Fibroblast of gingiva (primary cell): ENCODE measurements around the gene PEX12.
A peak's percentile ranks its signal among the peaks of the same experiment; 100 is the strongest.
"Not testable (repeated sequence)": the region's sequence is repeated elsewhere in the genome, so short reads cannot be mapped to it uniquely, and the experiment has no call there.

Source experiments
- DNase-seq: peaks from one replicate; pipeline ENCODE4 v3.0.0-alpha.2; 2011; ENCODE audit warnings: low read depth

PEX12 gene

DNA sequence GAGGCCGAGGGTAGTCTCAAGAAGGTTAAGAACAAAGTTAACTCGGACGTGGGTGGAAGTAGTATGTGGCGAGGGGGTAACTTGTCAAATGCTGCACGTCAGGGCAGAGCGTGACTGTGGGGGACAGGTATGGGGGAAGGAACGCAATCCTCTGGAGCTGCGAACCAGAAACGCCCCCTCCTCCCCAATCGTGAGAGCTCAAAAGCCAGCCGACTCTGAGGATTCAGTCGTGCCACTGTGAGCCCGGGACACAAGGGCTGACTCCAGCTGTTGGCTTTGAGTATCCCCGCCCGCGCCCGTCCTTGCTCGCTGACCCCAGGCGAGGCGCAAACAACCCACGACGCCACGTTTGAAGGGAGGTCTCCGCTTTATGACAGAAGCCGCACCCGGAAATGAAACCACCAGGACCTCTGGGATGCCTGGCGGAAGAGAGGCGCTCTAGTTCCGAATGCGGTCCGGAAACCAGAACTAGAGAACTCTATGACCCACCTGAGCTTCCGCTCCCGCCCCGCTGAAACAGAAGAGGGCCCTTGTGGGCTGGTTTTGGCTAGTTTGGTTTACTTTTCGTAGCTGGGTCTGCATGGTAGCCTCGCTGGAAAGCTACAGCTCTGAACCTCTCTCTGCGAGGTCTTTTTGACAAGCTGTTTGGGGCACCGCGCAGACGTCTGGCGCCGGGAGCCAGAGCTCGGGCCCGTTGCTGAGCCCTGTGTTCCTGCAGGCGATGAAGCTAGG lies at the start of gene PEX12:
TSS of gene PEX12 (minus strand) at position 375 of the 732 bp plus-strand sequence. CDS start 550 bp downstream, outside the sequence.
- DNase-seq: peak; percentile 87

DNA sequence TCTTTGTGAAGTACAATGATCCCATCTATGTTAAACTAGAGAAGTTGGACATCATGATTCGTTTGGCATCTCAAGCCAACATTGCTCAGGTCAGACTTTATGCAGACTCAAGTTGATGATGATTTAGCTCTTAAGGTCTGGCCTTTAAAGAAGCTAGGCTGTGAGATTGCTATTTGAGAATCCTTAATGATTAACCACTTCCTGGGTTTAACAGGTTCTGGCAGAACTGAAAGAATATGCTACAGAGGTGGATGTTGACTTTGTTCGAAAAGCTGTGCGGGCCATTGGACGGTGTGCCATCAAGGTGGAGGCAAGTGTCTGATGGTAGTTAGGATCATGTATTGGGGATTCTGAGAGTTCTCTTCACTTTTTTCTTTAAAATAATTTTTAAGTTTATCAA lies 49.0 kb upstream of the PEX12 start:
- no peak for DNase-seq

DNA sequence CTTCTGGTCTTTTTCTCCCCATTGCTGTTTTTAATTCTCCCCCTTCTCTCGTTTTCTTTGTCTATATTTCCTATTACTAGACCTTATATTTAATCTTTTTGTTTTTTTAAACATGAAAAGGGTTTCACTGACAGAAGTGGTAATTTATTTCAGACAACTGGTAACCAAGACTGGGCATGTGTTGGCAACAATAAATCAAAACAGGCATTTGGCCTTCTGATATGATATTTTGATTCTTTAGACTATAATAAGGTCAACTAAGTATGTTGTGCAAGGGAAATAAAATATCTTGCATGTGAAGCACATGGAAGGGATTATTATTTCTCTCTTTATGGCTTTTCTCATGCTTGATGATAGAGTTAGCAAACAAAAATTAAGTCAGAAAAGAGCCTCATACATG lies 43.4 kb upstream of the PEX12 start:
- no peak for DNase-seq

DNA sequence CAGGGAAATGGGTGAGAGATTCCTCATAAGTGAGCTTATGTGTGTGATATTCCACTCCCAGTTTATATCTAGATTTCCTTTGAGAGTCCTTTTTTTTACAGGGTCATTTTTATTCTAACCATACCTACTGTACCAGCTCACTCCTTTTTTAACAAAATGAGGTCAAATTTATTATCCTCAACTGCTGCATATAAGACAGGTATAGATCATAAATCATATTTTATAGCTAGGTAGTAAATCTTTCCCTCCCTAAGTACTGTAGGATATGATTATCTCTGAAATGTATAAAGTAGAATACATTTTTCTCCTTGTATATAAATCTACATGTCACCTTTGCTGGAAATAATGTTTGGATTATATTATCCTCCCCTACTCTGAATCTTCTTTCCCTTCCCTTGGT lies 40.3 kb upstream of the PEX12 start:
- no peak for DNase-seq

DNA sequence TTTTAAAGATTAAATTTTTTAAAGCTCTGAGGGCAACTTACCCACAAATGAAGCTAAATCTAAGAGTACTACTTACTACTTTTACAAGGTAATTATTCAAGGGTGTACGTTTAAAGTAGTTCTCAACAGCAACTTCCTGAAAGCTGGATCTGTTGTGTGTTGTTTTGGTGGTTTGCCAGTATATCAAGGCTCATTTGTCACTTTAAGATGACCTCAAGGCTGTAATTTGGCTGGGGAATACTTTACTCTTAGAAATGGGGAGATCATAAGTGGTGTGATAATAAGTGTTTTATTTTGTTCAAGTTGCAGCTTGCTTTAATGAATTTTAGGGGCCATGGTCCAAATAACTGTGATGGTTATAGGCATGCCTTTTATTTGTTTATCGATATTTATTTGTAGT lies 39.1 kb upstream of the PEX12 start:
- DNase-seq: no peak

DNA sequence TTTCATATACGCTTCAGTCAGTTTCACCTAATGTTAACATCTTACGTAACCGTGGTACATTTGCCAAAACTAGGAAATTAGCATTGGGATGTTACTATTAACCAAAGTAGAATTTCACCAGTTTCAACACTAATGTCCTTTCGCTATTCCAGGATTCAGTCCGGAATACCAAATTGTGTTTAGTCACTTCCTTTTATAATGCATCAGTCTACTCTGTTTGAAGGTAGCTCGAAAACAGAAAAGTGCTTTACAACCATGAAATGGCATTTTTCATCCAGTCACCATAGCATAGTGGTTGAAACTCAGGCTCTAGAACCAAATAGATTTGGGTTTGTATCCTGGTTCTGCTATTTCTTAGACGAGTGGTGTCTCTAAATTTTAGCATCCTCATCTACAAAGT lies 38.2 kb upstream of the PEX12 start:
- DNase-seq: no peak

DNA sequence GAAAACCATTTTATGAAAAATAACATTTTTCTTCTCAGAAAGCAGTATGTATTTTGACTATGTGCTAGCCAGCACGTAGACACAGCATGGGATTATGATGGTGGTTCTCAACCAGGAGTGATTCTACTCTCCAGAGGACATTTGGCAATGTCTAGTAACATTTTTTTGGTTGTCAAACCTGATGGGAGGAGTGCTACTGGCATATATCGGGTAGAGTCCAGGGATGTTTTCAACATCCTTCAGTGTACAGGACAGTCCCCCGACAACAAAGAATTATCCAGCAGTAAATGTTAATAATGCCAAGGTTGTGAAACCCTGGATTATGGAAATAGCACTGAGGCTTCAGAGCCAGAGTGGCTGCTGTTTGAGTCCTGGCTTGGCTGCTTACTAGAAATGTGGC lies 36.4 kb upstream of the PEX12 start:
- DNase-seq: peak; percentile 9

DNA sequence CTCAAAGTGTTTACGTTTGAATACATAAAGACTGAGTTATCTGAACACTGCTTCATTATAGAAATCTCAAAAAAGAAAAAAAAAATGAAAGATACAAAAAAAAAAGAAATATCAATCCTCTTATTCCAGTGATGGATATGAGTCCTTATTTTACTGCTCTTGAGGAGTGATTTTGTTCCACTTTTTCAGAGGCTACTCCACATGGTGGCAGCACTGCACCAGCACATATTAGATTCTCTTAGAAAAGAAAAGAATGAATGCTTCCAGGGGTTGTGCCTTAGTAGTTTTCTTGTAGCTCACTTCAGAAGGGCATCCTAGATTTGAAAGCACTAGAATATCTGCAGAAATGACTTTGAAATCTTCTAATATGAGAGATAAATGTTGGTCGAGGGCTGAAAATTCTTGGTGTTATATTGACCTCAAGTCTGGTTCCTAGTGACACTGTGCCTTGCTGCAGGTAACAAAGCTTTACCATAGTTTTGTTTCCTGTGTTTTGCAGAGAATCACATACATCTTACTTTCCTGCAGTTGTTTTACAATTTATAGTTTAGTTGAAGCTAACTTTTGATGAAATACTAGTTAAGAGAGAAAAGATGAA lies 34.7 kb upstream of the PEX12 start:
- peak; percentile 49 for DNase-seq

DNA sequence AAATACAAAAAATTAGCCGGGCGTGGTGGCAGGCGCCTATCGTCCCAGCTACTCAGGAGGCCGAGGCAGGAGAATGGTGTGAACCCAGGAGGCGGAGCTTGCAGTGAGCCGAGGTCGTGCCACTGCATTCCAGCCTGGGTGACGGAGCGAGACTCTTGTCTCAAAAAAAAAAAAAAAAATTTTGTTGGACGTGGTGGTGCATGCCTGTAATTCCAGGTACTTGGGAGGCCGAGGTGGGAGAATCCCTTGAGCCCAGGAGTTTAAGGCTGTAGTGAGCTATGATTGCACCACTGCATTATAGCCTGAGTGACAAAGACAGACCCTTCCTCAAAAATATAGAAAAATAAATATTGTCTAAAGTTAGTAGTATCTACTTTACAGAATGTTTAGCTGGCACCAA lies 32.4 kb upstream of the PEX12 start:
- DNase-seq: not testable (repeated sequence)

DNA sequence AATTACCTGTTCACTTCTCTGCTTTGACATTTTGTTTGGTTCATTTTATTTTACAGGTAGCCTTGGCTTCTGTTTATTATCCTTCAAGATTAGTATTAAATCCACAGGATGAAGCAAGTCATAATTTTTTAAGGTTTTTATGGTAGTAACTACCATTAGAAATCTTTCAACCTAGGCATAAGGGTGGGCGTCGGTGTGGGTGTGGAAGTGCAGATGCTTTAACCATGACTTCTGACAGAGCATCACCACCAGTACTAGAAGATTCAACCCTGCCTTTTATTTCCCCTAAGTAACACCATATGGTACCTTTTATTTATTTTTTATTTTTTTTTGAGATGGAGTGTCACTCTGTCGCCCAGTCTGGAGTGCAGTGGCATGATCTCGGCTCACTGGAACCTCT lies 31.5 kb upstream of the PEX12 start:
- no peak for DNase-seq

DNA sequence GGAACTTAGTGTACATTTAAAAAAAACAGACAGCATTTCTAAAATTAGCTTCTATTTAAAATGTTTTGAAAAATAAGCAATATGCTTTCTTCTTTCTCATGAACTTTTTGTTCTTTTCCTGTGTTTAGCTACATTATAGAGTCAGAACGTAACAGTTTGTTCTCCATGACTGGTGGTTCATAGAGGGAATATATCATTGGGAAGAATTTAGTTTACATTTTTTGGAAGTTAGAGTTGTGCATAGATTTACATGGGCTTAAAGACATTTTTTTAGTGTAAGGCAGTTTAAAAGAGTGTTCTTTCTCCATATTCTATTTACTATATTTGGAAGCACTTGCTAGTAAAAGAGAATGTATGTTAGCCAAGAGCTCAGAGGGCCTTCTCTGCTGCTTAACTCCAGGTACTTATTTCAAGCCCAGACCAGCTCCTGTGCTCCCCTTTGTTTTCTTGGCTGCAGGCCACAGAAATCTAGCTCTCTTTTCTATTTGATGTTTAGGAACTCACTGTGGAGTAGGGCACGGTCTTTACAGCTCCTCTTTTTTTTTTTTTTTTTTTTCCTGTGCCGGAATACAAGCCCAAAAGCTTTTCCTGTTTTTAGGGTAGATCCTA lies 29.0 kb upstream of the PEX12 start:
- no peak for DNase-seq

DNA sequence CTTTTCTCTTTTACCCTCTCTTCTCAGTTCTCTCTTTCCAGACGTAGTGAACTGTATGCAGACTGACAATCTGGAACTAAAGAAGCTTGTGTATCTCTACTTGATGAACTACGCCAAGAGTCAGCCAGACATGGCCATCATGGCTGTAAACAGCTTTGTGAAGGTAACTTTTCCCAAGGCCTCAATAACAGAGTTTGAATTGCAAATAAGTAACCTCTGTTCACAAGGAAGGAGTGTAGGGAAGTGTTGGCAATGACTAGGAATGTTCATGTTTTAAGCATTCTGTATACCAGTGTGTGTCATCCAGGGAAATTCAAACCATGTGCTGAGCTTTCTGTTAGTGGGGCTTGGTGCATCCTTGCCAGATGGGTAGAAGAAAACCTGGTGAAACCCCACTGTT lies 27.3 kb upstream of the PEX12 start:
- peak; percentile 67 for DNase-seq

DNA sequence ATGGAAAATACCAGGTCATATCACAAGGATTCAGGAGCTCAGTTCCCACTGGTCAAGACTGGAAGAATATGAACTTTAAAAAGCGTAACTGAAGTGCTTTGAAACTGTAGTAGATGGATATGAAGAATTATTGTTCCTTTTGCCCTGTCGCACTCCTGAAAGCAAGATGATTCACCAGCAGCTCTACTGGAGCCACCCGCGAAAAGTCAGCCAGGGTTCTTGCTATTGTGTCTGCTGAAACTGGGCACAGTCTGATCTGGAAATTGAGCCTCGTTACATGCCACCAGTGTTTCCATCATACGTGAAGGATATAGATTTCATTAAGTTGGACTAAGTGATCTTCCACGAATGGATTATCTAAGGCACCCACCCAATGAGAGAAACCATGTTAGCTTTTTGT lies 25.3 kb upstream of the PEX12 start:
- no peak for DNase-seq

DNA sequence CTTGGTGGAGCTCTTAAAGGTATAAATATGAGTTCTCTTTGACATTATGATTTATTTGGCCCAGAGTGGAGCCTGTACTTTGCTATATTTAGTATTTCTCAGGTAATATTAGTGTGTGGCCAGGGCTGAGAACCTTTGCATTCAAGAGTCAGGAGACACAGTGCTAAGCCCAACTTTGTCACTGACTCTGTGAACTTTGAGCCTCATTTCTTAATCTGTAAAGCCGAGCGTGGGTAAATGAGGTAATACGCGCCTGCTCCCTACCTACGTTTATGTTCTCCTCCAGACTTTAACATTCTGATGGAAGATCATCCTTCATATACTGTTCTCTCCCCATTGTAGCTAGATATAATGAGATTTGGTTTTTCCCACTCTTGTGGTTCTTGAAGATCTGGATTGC lies 19.2 kb upstream of the PEX12 start:
- no peak for DNase-seq

DNA sequence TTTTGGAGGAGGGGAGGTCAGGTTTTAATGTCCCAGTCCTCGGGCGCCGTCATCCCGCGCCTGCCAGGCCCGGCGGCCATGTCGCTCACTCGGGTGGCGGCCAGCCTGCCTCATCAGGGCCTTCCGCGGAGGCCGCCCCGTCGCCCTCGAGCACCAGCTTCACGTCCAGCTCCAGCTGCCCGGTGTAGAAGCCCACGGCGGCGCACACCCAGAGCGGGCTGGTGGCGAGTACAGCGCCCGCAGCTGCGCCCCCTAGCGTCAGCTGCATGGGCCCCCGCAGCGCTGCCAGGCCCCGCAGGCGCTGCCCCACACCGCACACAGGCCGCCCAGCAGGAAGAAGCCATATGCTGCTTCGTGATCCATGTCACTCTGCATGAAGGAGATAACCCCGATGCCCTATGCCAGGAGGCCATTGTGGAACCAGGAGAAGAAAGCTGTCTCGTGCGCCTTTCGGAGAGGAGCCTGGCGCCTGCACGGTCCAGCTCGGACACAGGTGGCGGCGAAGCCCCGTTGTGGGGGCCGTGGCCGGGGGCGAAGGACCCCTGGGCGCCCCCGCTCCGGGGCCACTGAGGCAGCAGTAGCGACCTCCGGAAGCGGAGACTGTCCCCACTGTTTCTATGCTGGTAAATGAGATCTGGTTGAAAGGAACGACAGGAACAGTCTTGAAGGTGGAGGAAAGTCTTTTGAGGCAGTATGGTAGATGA lies 18.3 kb upstream of the PEX12 start:
- no peak for DNase-seq

DNA sequence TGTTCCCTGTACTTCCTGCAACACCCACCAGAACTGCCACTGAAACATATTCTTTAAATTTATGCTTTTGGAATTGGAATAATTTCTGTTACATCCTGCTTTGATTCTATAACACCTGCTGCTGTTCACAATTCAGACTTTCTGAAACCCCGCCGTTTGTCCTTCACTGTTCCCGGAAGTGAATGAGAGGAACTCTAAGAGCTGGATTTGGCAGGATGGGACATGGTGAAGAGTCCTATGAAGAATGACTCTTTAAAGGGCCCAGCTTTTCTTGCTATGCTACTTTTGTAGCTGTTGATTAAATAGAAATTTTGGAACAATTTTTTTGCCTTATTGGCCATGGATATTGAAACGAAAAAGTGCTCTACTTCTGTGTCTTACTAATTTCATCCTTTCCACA lies 17.7 kb upstream of the PEX12 start:
- DNase-seq: no peak

DNA sequence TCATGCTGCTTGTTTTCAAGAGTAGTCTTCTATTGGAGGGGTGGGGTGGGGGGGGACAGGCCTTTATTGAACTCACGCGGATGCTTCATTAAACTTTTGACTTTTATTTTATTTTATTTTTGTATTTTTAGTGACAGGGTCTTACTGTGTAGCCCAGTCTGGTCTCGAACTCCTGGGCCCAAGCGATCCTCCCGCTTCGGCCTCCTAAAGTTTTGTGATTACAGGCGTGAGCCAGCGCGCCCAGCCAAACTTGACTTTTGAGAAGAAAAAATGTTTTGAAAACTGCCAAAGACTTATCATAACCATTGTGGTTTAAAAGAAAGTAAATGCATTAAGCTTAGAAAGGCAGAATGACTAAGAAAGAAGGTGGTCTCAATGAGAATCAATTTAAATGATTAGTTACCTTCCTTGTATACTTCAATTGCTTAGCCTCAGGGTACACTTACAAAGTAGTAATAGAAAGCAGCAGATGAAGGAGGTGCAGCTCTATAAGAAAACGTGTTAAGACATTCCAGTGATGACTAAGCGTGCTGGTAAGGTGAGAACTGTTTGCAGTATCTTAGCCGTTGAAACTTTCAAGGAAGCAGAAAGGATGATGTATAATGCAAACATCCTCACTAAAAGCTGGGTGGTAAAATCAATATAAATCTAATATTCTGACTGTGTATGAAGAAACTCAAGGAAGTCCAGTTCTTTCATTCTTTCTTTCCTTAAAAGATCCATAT lies 10.0 kb upstream of the PEX12 start:
- DNase-seq: peak; percentile 29

DNA sequence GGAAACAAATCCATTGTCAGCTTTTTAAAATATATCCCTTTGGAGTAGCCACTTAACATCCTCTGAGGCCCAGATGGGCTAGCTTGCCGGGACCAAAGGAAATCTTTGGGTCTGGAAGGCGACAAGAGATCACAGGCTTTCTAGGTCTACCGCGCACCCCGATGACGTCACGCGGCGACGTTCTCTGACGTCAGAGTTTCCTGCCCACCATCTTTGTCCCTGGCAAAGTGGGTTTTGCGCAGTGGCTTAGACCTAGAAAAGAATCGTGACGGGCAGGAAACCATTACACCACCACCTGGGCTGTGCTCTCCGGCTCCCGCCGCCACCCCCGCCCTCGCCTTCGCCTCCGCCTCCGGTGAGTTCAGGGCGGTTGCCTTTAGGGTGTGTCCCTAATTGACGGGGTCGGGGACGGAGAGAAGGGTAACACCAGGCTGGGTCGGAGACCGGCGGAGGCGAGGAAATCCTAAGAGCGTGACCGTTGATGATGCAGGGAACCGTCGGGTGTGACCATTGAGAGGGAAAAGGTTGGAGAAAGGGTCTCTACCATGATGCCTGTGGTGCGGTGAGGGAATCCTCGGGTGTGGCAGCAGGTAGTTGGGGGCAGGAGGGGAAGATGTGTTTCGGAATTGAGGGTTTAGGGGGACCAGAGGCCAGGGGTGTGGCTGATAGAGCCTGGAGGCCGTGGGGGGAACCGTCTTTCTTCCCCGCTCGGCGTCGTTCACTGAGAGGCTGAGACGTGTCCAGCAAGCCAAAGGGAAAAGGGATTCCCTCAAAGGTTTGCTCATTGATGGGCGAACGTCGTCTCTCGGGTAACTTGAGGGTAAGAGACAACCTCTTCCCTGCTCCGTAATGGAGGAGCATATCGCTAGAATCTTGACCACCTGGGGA lies 8.9 kb upstream of the PEX12 start, which contains the start of gene AP2B1:
TSS of gene AP2B1 (plus strand) at position 249 of the 888 bp plus-strand sequence. CDS start 6,709 bp downstream, outside the sequence.
- peak; percentile 97 for DNase-seq

DNA sequence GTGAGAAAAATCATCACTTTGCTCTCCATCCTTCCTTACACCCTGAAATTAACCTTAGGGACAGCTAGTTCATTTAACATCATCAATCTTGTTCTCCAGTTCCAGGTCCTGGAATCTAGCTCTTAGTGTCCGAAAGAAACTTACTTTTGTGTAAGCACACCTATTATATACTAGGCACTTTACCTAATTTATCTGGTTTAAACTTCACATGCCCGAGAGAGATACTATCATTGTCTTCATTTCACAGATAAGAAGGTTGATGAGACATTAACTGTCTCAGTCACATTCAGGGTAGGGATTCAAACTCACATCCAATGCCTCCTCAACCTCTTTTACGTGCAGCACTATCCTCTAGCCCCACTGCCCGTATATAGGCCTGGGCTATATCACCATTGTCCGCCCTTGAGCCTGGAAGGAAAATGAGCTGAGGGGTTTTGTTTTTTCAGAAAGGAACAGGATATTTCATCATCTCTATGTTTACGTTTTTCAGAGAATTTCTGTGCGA lies 8.2 kb upstream of the PEX12 start:
- no peak for DNase-seq

DNA sequence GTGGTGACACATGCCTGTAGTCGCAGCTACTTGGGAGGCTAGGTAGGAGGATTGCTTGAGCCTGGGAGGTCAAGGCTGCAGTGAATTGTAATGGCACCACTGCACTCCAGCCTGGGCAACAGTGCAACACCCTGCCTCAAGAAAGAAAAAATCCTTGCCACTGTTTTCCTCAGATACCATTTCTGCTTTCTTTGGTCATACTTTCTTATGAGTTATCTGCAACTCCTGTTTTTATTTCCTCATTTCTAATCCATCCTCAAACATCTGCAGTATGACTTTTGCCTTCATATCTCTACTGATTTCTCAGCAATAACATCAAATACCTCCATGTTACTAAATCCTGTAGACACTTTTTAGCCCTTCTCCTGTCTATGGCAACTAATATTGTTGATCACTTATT lies 5.7 kb upstream of the PEX12 start:
- no peak for DNase-seq

DNA sequence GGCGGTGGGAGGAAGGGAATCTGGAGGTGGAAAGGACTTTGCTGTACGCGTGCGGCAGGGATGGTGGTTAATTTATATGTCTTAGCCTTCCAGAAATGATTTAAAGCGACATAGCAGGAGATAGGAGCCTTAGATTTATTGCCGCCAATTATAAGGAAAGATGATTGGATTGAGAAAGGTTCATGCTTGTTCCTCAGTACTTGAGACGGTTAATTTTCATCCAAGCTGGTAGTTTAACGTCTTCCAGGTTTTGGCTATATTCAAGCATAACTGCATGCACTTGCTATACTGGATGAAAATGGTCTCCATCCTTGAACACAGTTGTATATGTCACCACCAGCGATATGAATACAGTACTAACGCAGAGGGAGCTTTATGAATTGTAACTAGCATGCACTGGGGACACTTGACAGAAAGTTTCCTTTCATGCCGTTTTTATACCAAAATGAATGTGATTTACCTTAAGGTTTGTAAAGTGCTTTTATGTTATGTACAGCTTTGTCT lies 610 bp upstream of the PEX12 start:
- no peak for DNase-seq
